ENCODE data around the gene ALDH1A2.

The ALDH1A2 gene

GRCh38 chr15:57931570-57931969 lies 133.9 kb downstream of the ALDH1A2 start:
- no peaks in the 10 kb centered on the region for H3K9me3 ChIP-seq (ENCODE audit: control insufficient read depth, low read length)
- DNase-seq = no peak

GRCh38 chr15:57927091-57927631 lies 138.3 kb downstream of the ALDH1A2 start:
- H3K4me3 ChIP-seq (ENCODE audit: insufficient read depth, low read depth, low read length, poor library complexity, severe bottlenecking) = no peak overlapping the region
- no peaks in the 10 kb centered on the region for H3K36me3 ChIP-seq (ENCODE audit: control insufficient read depth, insufficient read depth, low read length)
- H3K27me3 ChIP-seq (replicated peaks; ENCODE audit: control insufficient read depth, insufficient read depth, low read length, poor library complexity, severe bottlenecking) = no peaks in the 10 kb centered on the region
- H3K27ac ChIP-seq (ENCODE audit: insufficient read depth, low read length, poor library complexity, severe bottlenecking) = no peak overlapping the region
- H3K9me3 ChIP-seq (ENCODE audit: control insufficient read depth, low read length) = no peaks in the 10 kb centered on the region
- H3K4me1 ChIP-seq (ENCODE audit: control insufficient read depth, insufficient read depth, low read length, poor library complexity, severe bottlenecking) = no peaks in the 10 kb centered on the region
- DNase-seq = no peak

More at GRCh38 chr15:57931570-57931969, 133.9 kb downstream of the ALDH1A2 start:
- H3K36me3 ChIP-seq (ENCODE audit: control insufficient read depth, insufficient read depth, low read length) = no peaks in the 10 kb centered on the region
- no peak overlapping the region for H3K27ac ChIP-seq (ENCODE audit: insufficient read depth, low read length, poor library complexity, severe bottlenecking)
- peaks cover 2% of the 10 kb centered on the region for H3K27me3 ChIP-seq (replicated peaks; ENCODE audit: control insufficient read depth, insufficient read depth, low read length, poor library complexity, severe bottlenecking)
- no peak overlapping the region for H3K4me3 ChIP-seq (ENCODE audit: insufficient read depth, low read depth, low read length, poor library complexity, severe bottlenecking)
- H3K4me1 ChIP-seq (ENCODE audit: control insufficient read depth, insufficient read depth, low read length, poor library complexity, severe bottlenecking) = no peaks in the 10 kb centered on the region

- Histone ChIP-seq H3K4me3 (ENCODE audit: insufficient read depth, low read depth, low read length, poor library complexity, severe bottlenecking) (no peak overlapping the region), H3K4me1 (ENCODE audit: control insufficient read depth, insufficient read depth, low read length, poor library complexity, severe bottlenecking) (no peaks in the 10 kb centered on the region), H3K36me3 (ENCODE audit: control insufficient read depth, insufficient read depth, low read length) (no peaks in the 10 kb centered on the region), H3K27ac (ENCODE audit: insufficient read depth, low read length, poor library complexity, severe bottlenecking) (no peak overlapping the region), H3K27me3 (replicated peaks; ENCODE audit: control insufficient read depth, insufficient read depth, low read length, poor library complexity, severe bottlenecking) (no peaks in the 10 kb centered on the region), H3K9me3 (ENCODE audit: control insufficient read depth, low read length) (no peaks in the 10 kb centered on the region)
- no peak for DNase-seq
These were observed 139.9 kb downstream of the ALDH1A2 start for GRCh38 chr15:57925650-57926049.

DNA sequence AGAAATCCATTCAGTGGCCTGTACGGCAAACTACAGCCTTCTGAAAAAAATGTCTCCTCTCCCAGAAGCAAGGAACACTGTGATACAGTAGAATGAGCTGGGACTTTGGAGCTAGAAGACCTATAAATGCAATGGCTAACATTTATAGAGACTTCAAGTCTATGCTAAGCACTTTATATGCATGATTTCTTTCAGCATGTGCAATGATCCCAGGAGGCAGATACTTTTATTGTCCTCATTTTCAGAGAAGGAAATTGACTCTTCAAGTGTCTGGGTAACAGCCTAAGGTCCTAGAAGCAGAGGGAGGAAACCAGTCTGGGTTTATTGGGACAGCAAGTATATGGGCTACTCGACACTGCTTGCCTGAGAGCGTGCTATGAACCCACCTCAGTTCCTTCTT lies 140.9 kb downstream of the ALDH1A2 start:
- no peaks in the 10 kb centered on the region for H3K36me3 ChIP-seq (ENCODE audit: control insufficient read depth, insufficient read depth, low read length)
- H3K27ac ChIP-seq (ENCODE audit: insufficient read depth, low read length, poor library complexity, severe bottlenecking) = no peak overlapping the region
- no peak for DNase-seq
- no peaks in the 10 kb centered on the region for H3K4me1 ChIP-seq (ENCODE audit: control insufficient read depth, insufficient read depth, low read length, poor library complexity, severe bottlenecking)
- H3K27me3 ChIP-seq (replicated peaks; ENCODE audit: control insufficient read depth, insufficient read depth, low read length, poor library complexity, severe bottlenecking) = no peaks in the 10 kb centered on the region
- no peaks in the 10 kb centered on the region for H3K9me3 ChIP-seq (ENCODE audit: control insufficient read depth, low read length)
- no peak overlapping the region for H3K4me3 ChIP-seq (ENCODE audit: insufficient read depth, low read depth, low read length, poor library complexity, severe bottlenecking)

DNA sequence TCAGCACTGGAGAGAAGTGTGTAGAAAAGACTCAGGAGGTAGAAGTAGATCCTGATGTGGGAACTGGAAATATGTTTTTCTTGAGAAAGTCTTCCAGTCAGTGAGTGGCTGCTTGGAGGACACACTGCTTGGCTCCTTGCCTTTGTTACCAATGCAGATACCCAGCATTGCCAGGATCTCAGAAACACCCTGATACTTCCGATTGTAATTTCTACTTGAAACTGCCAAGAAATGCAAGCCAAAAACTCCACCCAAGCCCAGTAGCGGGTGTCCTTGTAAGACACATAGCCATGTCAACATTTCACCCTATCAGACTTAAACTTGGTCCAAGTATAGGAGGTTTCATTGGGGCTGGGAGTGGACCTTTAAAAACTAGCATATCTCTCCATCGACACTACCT lies 141.8 kb downstream of the ALDH1A2 start:
- Histone ChIP-seq H3K27me3 (replicated peaks; ENCODE audit: control insufficient read depth, insufficient read depth, low read length, poor library complexity, severe bottlenecking) (no peaks in the 10 kb centered on the region), H3K36me3 (ENCODE audit: control insufficient read depth, insufficient read depth, low read length) (no peaks in the 10 kb centered on the region), H3K4me1 (ENCODE audit: control insufficient read depth, insufficient read depth, low read length, poor library complexity, severe bottlenecking) (no peaks in the 10 kb centered on the region), H3K4me3 (ENCODE audit: insufficient read depth, low read depth, low read length, poor library complexity, severe bottlenecking) (no peak overlapping the region), H3K9me3 (ENCODE audit: control insufficient read depth, low read length) (no peaks in the 10 kb centered on the region), H3K27ac (ENCODE audit: insufficient read depth, low read length, poor library complexity, severe bottlenecking) (no peak overlapping the region)
- no peak for DNase-seq

- no peak overlapping the region for H3K27ac ChIP-seq (ENCODE audit: insufficient read depth, low read length, poor library complexity, severe bottlenecking)
- H3K4me1 ChIP-seq (ENCODE audit: control insufficient read depth, insufficient read depth, low read length, poor library complexity, severe bottlenecking) = no peaks in the 10 kb centered on the region
- no peaks in the 10 kb centered on the region for H3K36me3 ChIP-seq (ENCODE audit: control insufficient read depth, insufficient read depth, low read length)
- H3K27me3 ChIP-seq (replicated peaks; ENCODE audit: control insufficient read depth, insufficient read depth, low read length, poor library complexity, severe bottlenecking) = no peaks in the 10 kb centered on the region
- no peaks in the 10 kb centered on the region for H3K9me3 ChIP-seq (ENCODE audit: control insufficient read depth, low read length)
- DNase-seq = no peak
- H3K4me3 ChIP-seq (ENCODE audit: insufficient read depth, low read depth, low read length, poor library complexity, severe bottlenecking) = no peak overlapping the region
These were observed 142.2 kb downstream of the ALDH1A2 start for GRCh38 chr15:57923306-57923705.

DNA sequence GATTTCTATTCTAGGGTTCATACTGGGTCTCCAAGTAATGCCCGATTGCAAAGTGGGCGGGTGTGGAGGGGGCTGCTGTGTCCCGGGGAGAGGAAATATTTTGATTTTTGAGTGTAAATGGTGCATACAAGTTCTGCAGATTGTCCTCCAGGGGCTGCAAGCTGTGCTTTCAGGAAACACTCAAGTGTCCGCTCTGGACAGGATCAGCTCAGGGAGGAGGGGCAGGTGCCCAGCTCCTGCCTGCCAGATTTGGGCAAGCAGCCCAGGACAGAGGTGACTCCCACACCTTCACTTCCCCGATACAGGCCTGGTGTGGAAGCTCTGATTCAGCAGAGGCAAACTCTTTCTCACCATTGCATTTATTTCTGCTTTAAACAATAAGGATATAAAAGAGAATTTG lies 142.7 kb downstream of the ALDH1A2 start:
- Histone ChIP-seq H3K4me1 (ENCODE audit: control insufficient read depth, insufficient read depth, low read length, poor library complexity, severe bottlenecking) (no peaks in the 10 kb centered on the region), H3K27me3 (replicated peaks; ENCODE audit: control insufficient read depth, insufficient read depth, low read length, poor library complexity, severe bottlenecking) (no peaks in the 10 kb centered on the region)

DNA sequence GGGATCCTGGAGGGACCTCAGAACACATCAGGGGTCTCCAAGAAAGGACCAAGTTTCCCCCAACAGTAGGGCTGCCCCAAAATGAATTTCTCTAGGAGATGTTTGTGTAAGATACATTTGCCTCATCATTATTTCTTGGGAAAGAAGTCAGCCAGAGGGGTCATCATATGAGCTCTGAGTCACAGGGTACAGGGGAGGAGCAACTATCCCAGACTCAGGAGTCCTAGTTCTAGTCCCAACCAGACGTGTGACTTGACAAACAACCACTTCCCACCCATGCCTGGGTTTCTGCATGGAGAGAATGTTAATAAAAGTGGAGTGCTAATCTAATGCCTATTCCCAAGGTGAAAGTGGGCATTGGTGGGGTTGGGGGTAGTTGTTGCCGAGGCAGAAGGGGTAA lies 144.1 kb downstream of the ALDH1A2 start:
- H3K27ac ChIP-seq (ENCODE audit: insufficient read depth, low read length, poor library complexity, severe bottlenecking) = no peak overlapping the region
- no peak overlapping the region for H3K4me3 ChIP-seq (ENCODE audit: insufficient read depth, low read depth, low read length, poor library complexity, severe bottlenecking)
- H3K36me3 ChIP-seq (ENCODE audit: control insufficient read depth, insufficient read depth, low read length) = no peaks in the 10 kb centered on the region
- H3K9me3 ChIP-seq (ENCODE audit: control insufficient read depth, low read length) = no peaks in the 10 kb centered on the region
- H3K27me3 ChIP-seq (replicated peaks; ENCODE audit: control insufficient read depth, insufficient read depth, low read length, poor library complexity, severe bottlenecking) = no peaks in the 10 kb centered on the region
- no peak for DNase-seq
- H3K4me1 ChIP-seq (ENCODE audit: control insufficient read depth, insufficient read depth, low read length, poor library complexity, severe bottlenecking) = no peaks in the 10 kb centered on the region

More for the DNA sequence above, 142.7 kb downstream of the ALDH1A2 start:
- no peak for DNase-seq
- Histone ChIP-seq H3K4me3 (ENCODE audit: insufficient read depth, low read depth, low read length, poor library complexity, severe bottlenecking) (no peak overlapping the region), H3K36me3 (ENCODE audit: control insufficient read depth, insufficient read depth, low read length) (no peaks in the 10 kb centered on the region), H3K9me3 (ENCODE audit: control insufficient read depth, low read length) (no peaks in the 10 kb centered on the region), H3K27ac (ENCODE audit: insufficient read depth, low read length, poor library complexity, severe bottlenecking) (no peak overlapping the region)

GRCh38 chr15:57920911-57921310 lies 144.6 kb downstream of the ALDH1A2 start:
- no peak for DNase-seq
- H3K4me3 ChIP-seq (ENCODE audit: insufficient read depth, low read depth, low read length, poor library complexity, severe bottlenecking) = no peak overlapping the region
- no peaks in the 10 kb centered on the region for H3K36me3 ChIP-seq (ENCODE audit: control insufficient read depth, insufficient read depth, low read length)
- H3K27me3 ChIP-seq (replicated peaks; ENCODE audit: control insufficient read depth, insufficient read depth, low read length, poor library complexity, severe bottlenecking) = no peaks in the 10 kb centered on the region
- H3K27ac ChIP-seq (ENCODE audit: insufficient read depth, low read length, poor library complexity, severe bottlenecking) = no peak overlapping the region
- H3K9me3 ChIP-seq (ENCODE audit: control insufficient read depth, low read length) = no peaks in the 10 kb centered on the region
- no peaks in the 10 kb centered on the region for H3K4me1 ChIP-seq (ENCODE audit: control insufficient read depth, insufficient read depth, low read length, poor library complexity, severe bottlenecking)

- H3K4me1 ChIP-seq (ENCODE audit: control insufficient read depth, insufficient read depth, low read length, poor library complexity, severe bottlenecking) = no peaks in the 10 kb centered on the region
- DNase-seq = no peak
- H3K9me3 ChIP-seq (ENCODE audit: control insufficient read depth, low read length) = no peaks in the 10 kb centered on the region
- H3K36me3 ChIP-seq (ENCODE audit: control insufficient read depth, insufficient read depth, low read length) = no peaks in the 10 kb centered on the region
- H3K27ac ChIP-seq (ENCODE audit: insufficient read depth, low read length, poor library complexity, severe bottlenecking) = no peak overlapping the region
- H3K4me3 ChIP-seq (ENCODE audit: insufficient read depth, low read depth, low read length, poor library complexity, severe bottlenecking) = no peak overlapping the region
- no peaks in the 10 kb centered on the region for H3K27me3 ChIP-seq (replicated peaks; ENCODE audit: control insufficient read depth, insufficient read depth, low read length, poor library complexity, severe bottlenecking)
These were observed 145.8 kb downstream of the ALDH1A2 start for GRCh38 chr15:57919754-57920153.

Data from effector memory CD4-positive, alpha-beta T cell (primary cell).